GM18861 (cell line): ENCODE results near the gene CEP89.
"Not testable (repeated sequence)": the region's sequence is repeated elsewhere in the genome, so short reads cannot be mapped to it uniquely, and the experiment has no call there.

Source experiments
- ATAC-seq: cut with Tn5 transposase; IDR thresholded peaks from one replicate; pipeline ENCODE4 v1.9.1; 2021; ENCODE audit not compliant: unreplicated experiment

The CEP89 gene

GRCh38 chr19:32848035-32848434, 123.7 kb downstream of the CEP89 start:
- not testable (repeated sequence) for ATAC-seq

- no peak for ATAC-seq
Measured at GRCh38 chr19:32843716-32844245, 128.0 kb downstream of the CEP89 start.

- no peak for ATAC-seq
Measured at GRCh38 chr19:32842061-32842460, 129.7 kb downstream of the CEP89 start.

GRCh38 chr19:32837531-32837930, 134.2 kb downstream of the CEP89 start:
- ATAC-seq: no peak

- not testable (repeated sequence) for ATAC-seq
Measured at GRCh38 chr19:32833388-32833787, 138.4 kb downstream of the CEP89 start.

DNA sequence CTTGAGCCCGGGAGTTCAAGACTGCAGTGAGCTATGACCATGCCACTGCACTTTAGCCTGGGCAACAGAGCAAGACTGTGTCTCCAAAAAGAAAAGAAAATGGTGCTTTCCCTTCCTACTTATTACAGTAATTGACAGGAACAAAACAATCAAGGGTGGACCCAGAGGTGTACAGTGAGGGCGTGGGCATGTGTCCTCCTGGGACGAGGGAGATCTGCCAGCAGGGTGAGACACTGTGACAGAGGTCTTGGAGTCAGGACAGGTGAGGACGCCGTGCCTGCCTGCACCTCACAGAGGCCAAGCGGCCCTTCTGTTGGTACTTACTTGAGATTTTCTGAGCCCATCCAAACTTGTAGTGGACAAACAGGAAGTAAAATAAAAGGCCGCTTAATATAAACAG, 138.9 kb downstream of the CEP89 start:
- ATAC-seq: not testable (repeated sequence)

GRCh38 chr19:32832094-32832493, 139.7 kb downstream of the CEP89 start:
- not testable (repeated sequence) for ATAC-seq

GRCh38 chr19:32831611-32832010, 140.1 kb downstream of the CEP89 start:
- no peak for ATAC-seq

DNA sequence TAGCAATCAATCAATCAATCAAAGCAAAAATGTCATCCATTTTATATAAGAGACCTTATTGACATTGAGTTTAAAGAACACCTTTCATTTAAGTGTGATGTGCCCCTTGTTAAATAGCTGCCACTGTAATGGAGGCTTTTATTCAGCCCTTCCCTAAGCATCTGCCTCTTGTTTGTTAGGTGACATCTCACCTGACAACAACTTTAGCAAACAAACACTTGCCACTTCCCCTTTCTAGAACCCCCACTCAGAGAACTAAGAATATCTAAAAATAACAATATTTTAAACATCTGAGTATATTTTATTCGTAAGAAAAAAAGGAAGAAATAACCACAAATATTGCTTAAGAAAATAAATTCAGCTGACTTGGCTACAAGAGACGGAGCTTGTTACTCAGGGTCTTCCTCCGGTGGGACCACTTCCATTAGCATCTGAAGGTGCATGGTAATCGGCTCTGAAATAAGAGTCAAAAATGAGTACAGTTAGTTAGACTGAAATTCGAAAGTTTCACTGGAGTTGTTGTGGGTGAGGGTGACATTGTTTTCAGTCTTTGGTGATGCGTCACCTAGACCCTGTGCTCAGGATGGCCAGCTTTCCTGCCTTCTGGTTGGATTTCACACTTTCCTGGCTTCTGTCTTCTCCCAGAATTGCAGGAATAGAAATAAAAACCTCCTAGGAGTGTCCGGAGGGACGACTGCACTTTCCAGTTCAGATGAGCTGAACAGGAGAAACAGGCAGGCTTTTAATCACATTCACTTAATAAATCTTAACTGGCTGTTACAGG, 141.3 kb downstream of the CEP89 start:
- ATAC-seq: no peak

GRCh38 chr19:32829345-32829896, 142.3 kb downstream of the CEP89 start:
- no peak for ATAC-seq

- ATAC-seq: no peak
Measured at GRCh38 chr19:32828643-32829344, 143.0 kb downstream of the CEP89 start.

DNA sequence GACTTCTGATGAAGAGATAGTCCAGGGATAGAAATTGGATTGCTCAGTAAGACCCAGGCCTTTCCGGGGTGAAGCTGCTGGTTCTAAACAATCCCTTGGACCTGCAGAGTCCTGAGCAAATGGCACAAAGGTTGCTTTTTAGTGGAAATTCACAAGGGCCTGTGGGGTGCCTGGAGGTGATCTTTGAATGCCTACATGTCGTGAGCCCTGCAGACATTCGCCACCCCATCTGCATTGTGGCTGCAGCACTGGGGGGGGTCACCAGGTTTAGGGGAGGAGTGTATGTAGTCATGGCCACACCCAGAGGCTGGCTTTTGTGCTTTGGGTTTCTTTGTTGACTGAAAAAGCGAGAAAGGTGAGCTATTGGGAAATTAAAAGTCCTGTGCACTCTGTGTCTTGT, 143.6 kb downstream of the CEP89 start:
- no peak for ATAC-seq
